ENCODE data around the gene PLEKHA1.

PLEKHA1 gene

DNA sequence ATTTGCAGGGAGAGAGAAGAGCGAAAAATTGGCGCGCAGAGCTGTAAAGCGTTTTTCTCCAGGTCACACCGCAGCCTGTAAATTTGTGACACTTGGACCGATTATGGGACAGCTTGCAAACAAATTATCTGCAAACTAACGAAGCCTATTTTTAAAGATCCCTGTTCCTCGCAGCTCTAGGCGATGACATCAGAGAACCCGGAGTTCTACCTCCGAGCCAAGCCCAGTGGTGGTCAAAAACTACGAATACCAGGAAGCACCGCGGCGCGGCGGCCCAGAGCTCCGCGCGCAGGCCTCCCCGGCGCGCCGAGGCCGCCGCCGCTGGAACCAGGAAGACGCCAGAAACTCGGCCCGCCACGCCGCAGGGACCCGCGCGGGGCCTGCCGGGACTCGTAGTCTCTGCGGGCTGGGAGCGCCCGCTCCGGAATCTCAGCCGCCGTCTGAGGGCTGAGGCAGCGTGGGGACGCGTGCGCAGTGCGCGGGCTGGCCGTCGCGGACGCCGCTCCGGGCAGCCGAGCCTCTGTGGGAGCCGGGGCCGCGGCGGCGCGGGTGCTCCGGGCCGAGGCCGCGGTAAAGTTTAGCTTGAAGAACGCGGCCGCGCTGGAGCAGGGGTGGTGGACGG lies at the start of gene PLEKHA1:
PLEKHA1 (plus strand) TSS at position 472 of the 622 bp plus-strand sequence. CDS start 18,493 bp downstream, outside the sequence.
- peak; percentile 31 for DNase-seq (ENCODE audit: low read depth)

DNA sequence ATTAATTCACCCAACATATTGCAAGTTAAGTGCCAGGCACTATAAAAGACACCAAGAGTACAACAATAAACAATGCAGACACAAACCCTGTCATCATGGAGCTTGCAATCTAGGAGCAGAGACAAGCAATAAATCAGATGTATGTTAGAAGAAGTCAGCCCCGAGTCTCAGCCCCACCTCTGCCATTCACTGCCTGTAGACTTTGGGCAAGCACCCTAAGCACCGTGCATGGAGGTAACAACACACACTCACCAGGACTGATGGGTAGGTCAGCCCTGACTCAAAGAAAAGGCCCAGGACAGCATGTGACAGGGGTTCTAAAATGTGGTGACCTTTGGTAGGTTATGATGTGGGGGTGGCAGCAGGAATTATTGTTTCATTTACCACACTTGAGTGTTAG lies 49.3 kb upstream of the PLEKHA1 start:
- DNase-seq (ENCODE audit: low read depth) = no peak

DNA sequence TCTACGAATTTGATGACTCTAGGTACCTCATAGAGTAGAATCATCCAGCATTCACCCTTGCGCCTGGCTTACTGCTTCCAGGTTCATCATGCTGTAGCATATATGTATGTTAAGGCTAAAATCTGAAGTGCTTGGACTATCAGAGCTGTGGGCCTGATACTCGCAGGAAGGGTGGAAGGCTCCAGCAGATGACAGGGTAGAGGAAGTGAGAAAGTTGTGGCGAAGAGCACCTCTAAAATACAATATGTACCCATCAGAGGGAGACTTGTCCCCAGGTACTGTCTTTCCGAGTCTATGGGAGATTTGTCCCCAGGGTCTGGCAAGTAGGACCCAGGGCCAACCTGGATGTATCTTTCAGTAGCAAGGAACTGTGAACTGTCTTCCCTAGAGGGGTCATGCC lies 48.1 kb upstream of the PLEKHA1 start:
- DNase-seq (ENCODE audit: low read depth) = no peak

DNA sequence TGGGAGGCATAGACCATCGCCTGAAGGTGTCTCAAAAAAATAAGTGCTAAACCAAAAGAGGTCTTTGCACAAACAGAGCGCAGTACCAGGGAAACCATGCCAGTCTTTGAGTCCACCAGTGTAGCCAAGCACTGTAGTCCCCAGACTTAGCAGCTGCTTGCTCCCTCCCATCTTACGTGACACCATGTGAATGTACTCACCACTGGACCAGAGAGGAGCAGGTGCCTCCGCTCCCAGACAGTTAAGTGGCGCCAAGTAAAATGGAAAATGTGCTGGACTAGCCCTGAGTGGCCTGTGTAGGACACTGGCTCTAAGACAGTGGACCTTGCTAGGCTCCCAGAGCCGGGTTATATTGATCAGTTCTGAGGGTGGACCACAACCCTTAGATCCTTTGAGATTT lies 47.7 kb upstream of the PLEKHA1 start:
- no peak for DNase-seq (ENCODE audit: low read depth)

DNA sequence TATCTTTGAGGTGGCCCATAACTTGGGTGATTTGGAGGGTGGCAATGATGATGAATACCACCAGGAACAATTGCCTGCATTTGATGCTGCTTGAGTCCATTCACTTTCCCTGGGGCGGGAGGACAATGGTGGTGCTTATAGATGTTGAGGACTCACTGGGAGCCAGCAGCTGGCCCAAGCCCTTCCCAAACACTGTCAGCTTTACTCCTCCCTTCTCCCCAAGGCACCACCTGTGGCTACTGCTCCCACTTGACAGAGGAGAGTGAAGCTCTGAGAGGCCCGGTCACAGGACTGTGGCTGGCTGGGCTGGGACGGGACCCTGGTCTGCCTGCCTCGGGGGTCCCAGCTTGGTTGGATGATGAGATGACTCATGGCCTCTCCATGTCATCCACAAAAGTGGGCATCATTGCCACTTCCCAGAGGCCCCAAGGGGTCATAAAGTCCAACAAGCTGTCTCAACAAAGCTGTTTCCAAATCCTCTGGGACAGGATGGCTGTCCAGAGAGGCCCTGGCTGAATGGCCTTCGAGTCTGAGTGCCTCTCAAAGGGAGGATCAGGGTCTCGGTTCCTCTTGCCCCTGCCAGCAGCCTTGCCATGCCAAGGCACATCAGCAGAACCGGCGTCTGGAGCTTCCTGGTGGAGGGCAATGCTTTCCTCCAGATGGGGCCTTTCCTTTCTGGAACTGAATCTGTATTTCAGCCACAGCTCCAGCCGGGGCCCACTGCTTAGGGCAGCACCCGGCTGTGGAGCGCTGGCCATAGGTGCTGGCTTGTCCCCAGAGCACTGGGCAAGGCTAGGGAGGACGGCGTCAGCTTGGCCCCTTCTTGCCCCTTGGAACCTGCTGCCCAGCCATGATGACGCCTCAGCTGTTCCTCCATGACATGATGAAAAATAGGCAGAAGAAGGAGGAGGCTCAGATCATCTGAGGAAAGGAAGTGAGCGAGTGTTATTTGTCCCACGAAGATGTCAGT lies 47.0 kb upstream of the PLEKHA1 start:
- no peak for DNase-seq (ENCODE audit: low read depth)

DNA sequence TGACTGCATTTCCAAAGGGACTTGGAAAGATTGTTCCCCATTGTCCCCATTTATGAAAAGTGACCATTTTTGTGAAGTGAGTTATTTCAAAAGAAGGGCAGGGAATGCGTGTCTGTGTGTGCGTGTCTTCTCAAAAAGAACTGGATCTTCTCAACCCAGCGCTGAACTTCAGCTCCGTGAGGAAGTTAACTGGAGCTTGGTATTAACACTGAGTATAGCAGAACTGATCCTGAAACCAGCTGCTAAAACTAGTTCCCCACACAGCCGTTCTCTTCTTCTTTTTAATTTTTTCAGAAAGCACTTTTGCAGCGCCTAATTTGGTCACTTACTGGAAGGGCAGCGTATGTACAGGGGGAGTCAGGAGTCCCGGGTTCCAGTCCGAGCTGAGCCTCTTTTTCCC lies 45.8 kb upstream of the PLEKHA1 start:
- no peak for DNase-seq (ENCODE audit: low read depth)

DNA sequence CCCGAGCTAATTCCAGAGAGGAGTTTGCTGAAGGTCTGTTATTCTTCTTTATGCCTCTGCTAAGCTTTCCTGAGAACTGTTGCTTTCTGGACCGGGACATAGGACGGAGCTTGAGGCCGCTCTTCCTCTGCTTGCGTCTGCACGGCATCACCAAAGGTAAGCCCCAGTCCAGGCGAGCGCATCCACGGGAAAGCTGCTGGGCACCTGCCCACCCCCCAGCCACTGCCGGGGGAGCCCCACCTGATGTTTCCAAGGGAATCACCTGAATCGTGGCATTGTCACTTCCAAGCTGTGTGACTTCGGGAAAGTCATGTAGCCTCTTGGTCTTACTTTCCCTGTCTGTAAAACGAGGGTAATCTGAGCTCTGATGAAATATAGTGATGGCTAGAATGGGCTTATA lies 45.1 kb upstream of the PLEKHA1 start:
- DNase-seq (ENCODE audit: low read depth) = no peak

DNA sequence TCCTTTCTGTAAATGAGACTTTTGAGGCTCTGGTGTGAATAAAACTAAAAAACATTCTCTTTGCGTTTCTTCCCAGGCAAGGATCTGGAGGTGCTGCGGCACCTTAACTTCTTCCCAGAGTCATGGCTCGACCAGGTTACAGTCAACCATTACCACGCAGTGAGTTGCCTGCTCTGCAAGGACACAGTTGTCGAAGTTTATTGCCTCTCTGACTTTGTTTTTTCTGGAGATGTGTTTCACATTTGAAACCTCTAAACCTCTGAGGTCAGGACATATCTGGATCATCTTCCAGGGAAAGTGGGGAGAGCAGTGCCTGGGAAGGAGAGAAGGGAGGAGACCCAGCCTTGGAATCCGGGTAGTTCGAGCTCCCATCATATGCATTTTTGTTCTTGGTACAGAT lies 43.4 kb upstream of the PLEKHA1 start:
- no peak for DNase-seq (ENCODE audit: low read depth)

DNA sequence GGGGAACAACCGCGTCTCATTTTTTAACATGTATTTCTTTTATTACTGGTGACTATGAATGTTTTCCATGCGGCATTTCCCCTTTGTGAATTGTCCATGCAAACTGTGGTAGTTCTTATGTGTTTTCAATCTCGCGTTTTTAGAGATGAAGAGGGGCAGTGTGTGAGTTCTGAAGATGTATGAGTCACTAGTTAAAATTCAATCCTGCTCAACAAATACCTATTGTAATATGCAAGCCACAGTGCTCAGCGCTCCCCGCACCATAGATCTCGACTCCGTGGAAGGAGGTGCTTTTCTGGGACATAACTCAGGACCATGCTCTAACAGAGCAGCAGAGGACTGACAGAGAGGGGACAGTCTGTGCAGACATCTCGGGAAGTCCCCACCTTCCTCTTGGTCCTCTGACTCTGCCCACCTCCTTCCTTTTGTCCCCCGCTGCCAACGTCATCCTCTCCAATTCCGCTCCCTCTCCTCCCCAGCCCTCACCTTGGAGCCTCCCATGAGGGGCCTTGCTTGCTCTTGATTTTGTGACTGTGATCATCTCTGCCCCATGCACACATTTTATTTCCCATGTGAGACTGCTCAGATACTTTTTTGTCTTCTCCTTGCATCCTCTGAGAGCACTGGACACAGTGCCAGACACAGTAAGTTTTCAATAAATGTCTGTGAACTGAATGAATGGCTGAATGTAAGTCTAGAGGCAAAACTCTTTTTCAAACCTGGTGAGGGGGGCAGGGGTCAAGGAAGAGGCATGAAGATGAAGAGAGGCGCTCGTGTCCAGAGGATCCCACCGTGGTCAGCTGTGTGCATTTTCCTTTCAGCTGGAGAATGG lies 42.7 kb upstream of the PLEKHA1 start:
- no peak for DNase-seq (ENCODE audit: low read depth)

DNA sequence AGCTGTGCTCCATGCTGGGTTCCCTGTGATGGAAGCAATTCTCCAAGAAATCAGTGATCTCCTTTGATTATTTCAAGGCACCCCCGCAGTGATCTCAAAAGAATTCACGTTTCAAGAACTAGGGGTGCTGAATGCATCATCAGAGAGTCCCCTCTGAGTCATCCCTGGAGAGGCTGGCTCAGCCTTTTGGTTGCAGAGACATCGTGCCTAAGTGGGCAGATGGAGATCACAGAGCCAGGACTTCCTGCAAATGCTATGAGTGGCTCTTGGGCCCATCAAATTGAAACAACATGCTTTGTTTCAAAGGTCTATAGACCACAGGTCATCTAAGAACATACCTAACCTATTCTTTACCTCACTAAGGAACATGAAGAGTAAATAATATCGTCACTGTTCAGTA lies 41.5 kb upstream of the PLEKHA1 start:
- no peak for DNase-seq (ENCODE audit: low read depth)

DNA sequence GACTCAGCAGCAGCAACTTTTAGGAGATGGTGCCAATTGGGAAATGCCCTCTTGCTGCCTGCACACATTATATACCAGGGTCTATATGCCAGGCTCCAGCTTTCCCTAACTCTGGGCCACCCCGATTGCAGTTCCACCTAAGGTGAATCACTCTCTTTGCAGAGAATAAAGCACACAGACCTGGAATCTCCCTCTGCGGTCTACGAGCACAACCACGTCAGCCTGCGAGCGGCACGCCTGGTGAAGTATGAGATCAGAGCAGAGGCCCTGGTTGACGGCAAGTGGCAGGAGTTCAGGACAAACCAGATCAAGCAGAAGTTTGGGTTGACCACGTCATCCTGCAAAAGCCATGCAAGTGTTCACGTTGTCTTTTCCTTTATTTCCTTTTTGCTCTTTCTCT lies 38.2 kb upstream of the PLEKHA1 start:
- DNase-seq (ENCODE audit: low read depth) = no peak

DNA sequence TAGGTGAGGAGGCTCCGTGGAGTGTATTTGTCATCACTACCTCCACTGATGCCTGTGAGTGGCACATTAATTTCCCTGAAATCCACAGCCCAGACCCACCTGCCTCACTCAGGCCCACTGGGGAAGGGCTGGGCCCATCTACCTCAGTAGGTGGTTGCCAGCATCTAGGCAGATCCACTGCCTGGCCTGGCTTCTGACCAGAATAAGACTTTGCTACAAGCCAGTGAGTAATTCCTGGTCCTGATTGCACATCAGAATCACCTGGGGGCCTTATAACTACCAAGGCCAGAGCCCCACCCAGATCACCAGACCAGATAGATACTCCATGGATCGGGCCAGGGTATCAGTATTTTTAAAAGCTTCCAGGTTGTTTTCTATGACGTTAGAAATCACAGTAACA lies 37.5 kb upstream of the PLEKHA1 start:
- DNase-seq (ENCODE audit: low read depth) = no peak

DNA sequence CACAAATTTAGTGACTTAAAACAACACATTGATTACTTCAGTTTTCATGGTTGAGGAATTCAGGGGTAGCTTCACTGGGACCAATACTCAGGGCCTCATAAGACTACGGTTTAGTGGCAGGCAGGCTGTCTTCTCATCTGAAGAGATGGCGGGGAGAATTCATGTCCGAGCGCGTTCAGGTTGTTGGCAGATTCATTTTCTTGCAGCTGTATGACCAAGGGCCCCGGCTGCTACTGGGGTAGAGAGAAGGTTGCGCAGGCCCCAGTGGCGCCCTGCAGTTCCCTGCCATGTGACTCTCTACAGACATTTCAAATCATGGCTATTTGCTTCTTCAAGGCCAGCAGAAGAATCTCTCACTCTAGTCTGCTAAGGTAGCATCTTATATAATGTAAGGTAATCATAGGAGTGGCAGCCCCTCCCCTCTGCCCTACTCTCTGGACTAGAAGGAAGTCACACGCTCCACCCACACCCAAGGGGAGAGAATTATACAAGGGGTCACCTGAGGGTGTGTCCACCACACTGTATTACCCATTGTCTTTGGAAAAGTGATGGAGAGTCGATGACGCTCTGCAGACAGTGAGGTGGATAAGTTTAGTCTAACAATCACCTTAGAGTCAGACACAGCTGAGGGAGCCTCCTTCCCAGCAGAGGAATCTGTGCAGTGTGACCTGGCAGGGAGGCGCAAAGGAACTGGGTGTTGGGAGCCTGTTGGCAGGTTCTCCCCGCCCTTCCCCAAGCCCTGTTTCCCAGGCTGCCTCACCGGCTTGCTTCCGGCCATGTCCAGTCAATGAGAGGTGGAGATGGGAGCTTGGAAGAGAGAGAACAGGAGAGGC lies 35.7 kb upstream of the PLEKHA1 start:
- no peak for DNase-seq (ENCODE audit: low read depth)

DNA sequence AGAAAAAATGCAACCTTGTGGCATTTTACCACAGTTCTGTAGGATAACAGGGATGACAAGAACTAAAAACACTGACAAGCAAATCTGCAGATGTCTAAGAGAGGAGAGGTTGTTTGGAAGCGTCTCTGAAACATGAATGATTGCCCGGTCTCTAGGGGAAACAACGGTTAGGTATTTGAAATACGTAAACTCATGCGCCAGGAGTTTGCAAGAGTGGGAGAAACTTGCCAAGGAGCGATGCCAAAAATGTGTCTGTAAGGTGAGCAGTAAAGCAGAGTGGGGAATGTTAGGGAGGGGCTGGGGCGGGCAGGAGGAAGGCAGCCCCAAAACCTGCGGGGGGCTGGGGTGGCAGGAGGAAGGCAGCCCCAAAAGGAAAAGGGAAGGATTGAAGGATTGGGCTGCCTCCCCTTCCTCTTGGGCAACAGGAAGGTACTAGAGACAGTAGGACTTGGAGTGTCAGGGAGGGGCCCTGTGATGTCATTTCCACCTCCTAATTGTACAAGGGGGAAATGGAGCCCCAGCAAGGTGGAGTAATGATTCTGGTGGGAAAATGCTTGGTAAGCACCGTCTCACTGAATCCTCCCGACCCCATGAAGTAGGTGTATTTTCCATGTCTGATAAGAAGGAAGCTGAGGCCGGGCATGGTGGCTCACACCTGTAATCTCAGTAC lies 33.2 kb upstream of the PLEKHA1 start:
- no peak for DNase-seq (ENCODE audit: low read depth)

DNA sequence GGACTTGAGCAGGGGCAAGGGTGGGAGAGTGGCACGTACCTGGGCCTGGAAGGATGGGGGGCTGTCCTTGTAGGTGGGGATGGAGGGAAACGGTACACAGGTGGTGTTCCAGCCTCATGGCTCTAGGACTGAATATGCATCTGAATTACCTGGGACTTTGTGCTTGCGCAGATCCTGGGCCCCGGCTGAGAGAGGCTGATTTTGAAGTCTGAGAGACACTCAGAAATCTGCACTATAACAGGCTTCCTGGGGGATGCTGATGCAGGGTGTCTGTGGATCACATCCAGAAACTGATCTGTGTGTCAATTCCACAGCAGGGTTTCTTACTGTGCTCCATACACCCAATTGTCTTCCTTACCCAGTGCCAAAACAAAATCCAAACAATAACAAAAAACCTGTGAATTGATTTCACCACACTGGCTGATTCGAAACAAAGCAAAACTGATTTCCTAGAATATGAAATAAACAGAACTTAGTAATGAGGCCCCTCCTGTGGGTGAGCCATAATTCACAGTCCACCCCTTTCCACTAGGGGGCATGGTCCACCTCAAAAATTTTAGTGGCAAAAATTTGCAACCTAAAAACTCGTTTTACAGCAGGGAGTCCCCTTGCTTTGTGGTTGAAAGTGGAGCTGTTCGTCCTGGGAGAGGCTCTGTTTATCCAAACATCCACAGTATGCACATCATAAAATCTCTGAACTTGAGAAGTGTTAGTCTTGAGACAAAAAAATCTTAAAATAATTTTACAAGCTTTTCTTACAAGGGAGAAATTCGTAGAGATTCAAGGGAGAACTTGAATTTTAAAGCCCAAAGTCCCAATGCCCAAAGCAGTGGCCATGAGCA lies 32.0 kb upstream of the PLEKHA1 start:
- no peak for DNase-seq (ENCODE audit: low read depth)

DNA sequence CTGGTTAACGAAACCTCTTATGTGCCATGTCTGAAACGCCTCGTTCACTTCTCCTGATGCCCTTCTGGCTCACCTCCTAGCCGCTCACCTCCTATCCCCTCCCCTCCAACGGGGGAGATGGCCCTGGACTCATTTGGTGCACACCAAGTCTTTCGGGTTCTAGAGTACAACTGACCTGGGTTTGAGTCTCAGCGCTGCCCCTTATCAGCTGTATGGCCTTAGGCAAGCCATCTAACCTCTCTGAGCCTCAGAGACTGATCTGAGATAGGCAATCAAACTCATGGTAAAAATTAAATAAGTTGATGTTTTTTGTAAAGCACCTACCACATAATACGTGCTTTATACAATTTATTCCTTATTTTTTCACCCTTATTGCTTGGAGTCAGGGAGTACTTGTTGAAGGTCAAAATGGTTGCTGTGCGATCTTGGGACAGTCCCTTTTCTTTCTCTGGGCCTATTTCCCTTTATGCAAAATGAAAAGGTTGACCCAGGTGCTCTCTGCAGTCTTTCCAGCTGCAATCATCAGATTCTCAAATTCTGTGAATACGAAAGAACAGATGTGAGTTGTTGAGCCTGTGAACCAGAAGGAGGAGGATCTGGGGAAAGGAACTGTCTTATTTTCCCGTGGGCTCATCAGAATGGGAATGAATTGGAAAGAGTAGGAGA lies 31.2 kb upstream of the PLEKHA1 start:
- no peak for DNase-seq (ENCODE audit: low read depth)

DNA sequence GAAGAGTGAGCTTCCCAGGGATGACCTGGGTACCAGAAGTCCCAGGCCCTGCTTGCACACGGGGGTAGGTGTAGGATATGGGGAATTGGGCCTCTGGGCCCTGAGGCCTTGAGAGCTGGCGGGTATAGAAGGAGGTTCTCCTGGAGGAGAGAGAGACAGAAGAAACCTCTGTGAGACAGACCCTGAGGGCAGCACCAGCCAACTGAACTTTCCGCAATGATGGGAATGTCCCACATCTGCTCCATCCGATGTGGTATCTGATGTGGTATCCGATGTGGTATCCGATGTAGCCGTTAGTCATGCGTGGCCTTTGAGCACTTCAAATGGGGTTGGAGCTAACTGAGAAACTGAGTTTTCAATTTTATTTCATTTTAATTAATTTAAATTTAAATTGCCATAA lies 30.6 kb upstream of the PLEKHA1 start:
- no peak for DNase-seq (ENCODE audit: low read depth)

DNA sequence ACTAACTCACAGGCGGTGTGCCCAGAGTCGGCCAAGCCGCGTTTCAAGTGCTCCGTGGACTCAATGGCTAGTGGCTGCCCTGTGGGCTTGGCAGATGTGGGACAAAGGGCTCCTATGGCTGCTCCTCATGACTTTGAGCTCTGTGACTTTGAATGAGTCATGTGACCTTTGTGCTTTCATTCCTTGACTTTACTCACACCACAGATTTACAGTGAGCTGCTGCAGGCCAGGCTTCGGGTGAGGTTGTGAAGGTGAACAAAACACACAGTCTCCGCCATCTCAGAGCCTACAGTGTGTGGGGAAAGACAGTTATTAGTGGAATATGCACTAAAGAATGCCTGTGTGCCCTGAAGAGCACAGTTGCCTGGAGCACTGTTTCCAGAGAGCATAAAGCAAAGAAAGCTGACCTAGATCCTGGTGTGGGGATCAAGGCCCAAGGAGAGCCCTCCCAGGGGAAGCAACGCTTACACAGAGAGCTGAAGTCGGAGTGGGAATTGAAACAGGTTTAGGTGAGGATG lies 29.7 kb upstream of the PLEKHA1 start:
- no peak for DNase-seq (ENCODE audit: low read depth)

DNA sequence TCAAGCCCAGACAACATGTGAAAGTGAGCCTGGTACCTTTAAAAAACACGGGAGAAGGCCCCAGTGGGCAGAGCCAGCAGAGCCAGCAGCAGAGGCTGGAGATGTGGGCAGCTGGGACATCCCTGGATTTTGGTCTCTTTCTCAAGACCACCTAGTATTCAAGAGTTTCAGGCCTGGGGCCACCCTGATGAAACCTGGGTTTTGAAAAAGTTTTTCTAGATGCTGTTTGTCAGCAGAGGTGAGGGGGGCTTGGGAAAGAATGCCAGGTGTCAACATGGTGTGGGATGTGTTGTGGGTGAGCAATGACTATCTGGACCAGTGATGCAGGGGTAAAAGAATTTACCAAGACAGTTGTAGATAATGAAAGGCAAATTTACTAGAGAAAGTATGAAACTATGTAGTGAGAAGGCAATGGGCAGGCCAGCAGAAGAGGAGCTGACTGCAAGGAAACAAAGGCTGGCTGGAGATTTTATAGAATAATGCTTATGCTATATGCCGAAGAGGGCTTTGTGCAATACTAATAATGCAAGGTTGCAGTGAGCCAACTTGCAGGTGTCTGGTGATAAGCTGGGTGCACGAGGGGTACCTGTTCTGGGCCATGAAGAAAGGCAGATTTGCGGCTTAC lies 28.1 kb upstream of the PLEKHA1 start:
- no peak for DNase-seq (ENCODE audit: low read depth)
